GM23338 (cell line): Measurements from ENCODE around the gene MYLK. TPM values are rescaled to one million over a fixed set of nuclear protein-coding genes. Genes with fewer than 3 reads are reported as not detected.

ENCODE experiments used
- ATAC-seq: fragments of 200-7000 bp; cut with Tn5 transposase; 3 replicates; pipeline ENCODE4 v1.9.1; 2020
- DNase-seq: peaks from one replicate; pipeline ENCODE4 v3.0.0-alpha.2; 2015; ENCODE audit warnings: low spot score
- H2AFZ ChIP-seq: fragments of 200-600 bp; sonication (generic); 2 replicates; pipeline ENCODE4 v1.8.0; 2016; ENCODE audit warnings: antibody characterized with exemption, mild to moderate bottlenecking, moderate library complexity
- H3F3A ChIP-seq: fragments of 200-600 bp; sonication (generic); replicated peaks from 2 replicates; pipeline ENCODE4 v1.8.0; 2017; ENCODE audit warnings: antibody characterized with exemption, mixed run types, low read depth
- H3K27ac ChIP-seq: fragments of 200-600 bp; sonication (generic); 2 replicates; pipeline ENCODE4 v1.6.1; 2016; ENCODE audit warnings: low read depth
- H3K27me3 ChIP-seq: fragments of 200-600 bp; sonication (generic); 2 replicates; pipeline ENCODE4 v1.8.0; 2016; ENCODE audit warnings: mild to moderate bottlenecking, mixed run types, moderate library complexity; ENCODE audit not compliant: insufficient read depth
- H3K36me3 ChIP-seq: fragments of 200-600 bp; sonication (generic); 2 replicates; pipeline ENCODE4 v1.8.0; 2016; ENCODE audit warnings: mild to moderate bottlenecking; ENCODE audit not compliant: insufficient read depth
- H3K4me1 ChIP-seq: fragments of 200-600 bp; sonication (generic); 2 replicates; pipeline ENCODE4 v1.8.0; 2016; ENCODE audit warnings: mild to moderate bottlenecking, moderate library complexity; ENCODE audit not compliant: insufficient read depth
- H3K4me2 ChIP-seq: fragments of 200-600 bp; sonication (generic); 2 replicates; pipeline ENCODE4 v1.7.1; 2017; ENCODE audit warnings: mixed run types
- H3K4me3 ChIP-seq: fragments of 200-600 bp; sonication (generic); 2 replicates; pipeline ENCODE4 v1.6.1; 2016; ENCODE audit warnings: mixed run types
- H3K79me2 ChIP-seq: fragments of 200-600 bp; sonication (generic); replicated peaks from 2 replicates; pipeline ENCODE4 v1.8.0; 2017; ENCODE audit warnings: mild to moderate bottlenecking; ENCODE audit not compliant: insufficient read depth
- H3K9me2 ChIP-seq: fragments of 200-600 bp; sonication (generic); 2 replicates; pipeline ENCODE4 v1.8.0; 2017; ENCODE audit not compliant: insufficient read depth
- H4K20me1 ChIP-seq: fragments of 200-600 bp; sonication (generic); replicated peaks from 2 replicates; pipeline ENCODE4 v1.8.0; 2017; ENCODE audit warnings: mild to moderate bottlenecking; ENCODE audit not compliant: insufficient read depth
- H3K27ac Mint-ChIP-seq: 2 replicates; pipeline ENCODE4 v1.8.0; 2020; ENCODE audit warnings: inconsistent platforms, mild to moderate bottlenecking, moderate library complexity, mixed read lengths
- H3K27me3 Mint-ChIP-seq: 3 replicates; pipeline ENCODE4 v1.8.0; 2022; ENCODE audit warnings: low read depth, mild to moderate bottlenecking, moderate library complexity, mixed read lengths, inconsistent platforms; ENCODE audit not compliant: insufficient read depth, poor library complexity
- H3K36me3 Mint-ChIP-seq: 3 replicates; pipeline ENCODE4 v1.8.0; 2021; ENCODE audit warnings: low read depth, mild to moderate bottlenecking, inconsistent platforms, moderate library complexity, mixed read lengths
- H3K4me1 Mint-ChIP-seq: 3 replicates; pipeline ENCODE4 v1.8.0; 2020; ENCODE audit warnings: mild to moderate bottlenecking, inconsistent platforms, mixed read lengths
- H3K4me3 Mint-ChIP-seq: 3 replicates; pipeline ENCODE4 v1.8.0; 2021; ENCODE audit warnings: moderate library complexity, mild to moderate bottlenecking, inconsistent platforms, mixed read lengths
- H3K9me3 Mint-ChIP-seq: 3 replicates; pipeline ENCODE4 v1.8.0; 2020; ENCODE audit warnings: moderate library complexity, mild to moderate bottlenecking, inconsistent platforms, mixed read lengths
- CREB1 ChIP-seq: fragments of 250-450 bp; sonication (Bioruptor Pico); IDR thresholded peaks from 2 replicates; pipeline ENCODE4 v1.5.0; 2020; ENCODE audit warnings: low read depth, mild to moderate bottlenecking, moderate library complexity
- EZH2 ChIP-seq: fragments of 200-600 bp; sonication (generic); IDR thresholded peaks from one replicate; pipeline ENCODE4 v1.8.0; 2017; ENCODE audit warnings: antibody characterized with exemption, mild to moderate bottlenecking, low read depth; ENCODE audit not compliant: unreplicated experiment
- EZH2phosphoT487 ChIP-seq: fragments of 200-600 bp; sonication (generic); IDR thresholded peaks from one replicate; pipeline ENCODE4 v1.8.1; 2018; ENCODE audit warnings: antibody characterized with exemption; ENCODE audit not compliant: unreplicated experiment
- JUNB ChIP-seq: IDR thresholded peaks from one replicate; pipeline ENCODE4 v1.6.1; 2016; ENCODE audit warnings: antibody characterized with exemption; ENCODE audit not compliant: unreplicated experiment
- NANOG ChIP-seq: IDR thresholded peaks from 2 replicates; pipeline ENCODE4 v1.6.1; 2016; ENCODE audit warnings: antibody characterized with exemption, borderline replicate concordance
- POLR2AphosphoS5 ChIP-seq: IDR thresholded peaks from 2 replicates; pipeline ENCODE4 v1.6.1; 2016; ENCODE audit warnings: antibody characterized with exemption, low read depth
- STAT1 ChIP-seq: IDR thresholded peaks from one replicate; pipeline ENCODE4 v1.6.1; 2016; ENCODE audit warnings: antibody characterized with exemption; ENCODE audit not compliant: unreplicated experiment
- ZNF114 ChIP-seq: fragments of 250-450 bp; sonication (Bioruptor Pico); IDR thresholded peaks from 2 replicates; pipeline ENCODE4 v1.5.0; 2020; ENCODE audit warnings: mild to moderate bottlenecking, moderate library complexity
- ZNF331 ChIP-seq: fragments of 250-450 bp; sonication (Bioruptor Pico); IDR thresholded peaks from 2 replicates; pipeline ENCODE4 v1.5.0; 2020; ENCODE audit warnings: low read depth, mild to moderate bottlenecking, moderate library complexity
- polyA plus RNA-seq: library from polyadenylated mRNA; unstranded; fragments of >200 nt; fragmentation: Nextera tagmentation; extraction: Ambion mirVana; gene quantifications from 2 replicates; pipeline ENCODE4 v1.2.1, GENCODE V29; 2016
- total RNA-seq: library from RNA; depleted of rRNA; stranded (reverse); fragments of >200 nt; shearing (Covaris generic); gene quantifications from 2 replicates; pipeline ENCODE4 v1.2.3, GENCODE V29; 2014
- TF ChIP-seq, protein P1 (sequence below), 2 experiments: fragments of 200-600 bp in 1 of 2; sonication (generic) in 1 of 2; conservative IDR thresholded peaks; 2 replicates each; pipeline versions ENCODE4 v1.5.1 to v1.6.1; 2016 to 2017; ENCODE audit warnings: antibody characterized with exemption in 2 of 2, low read depth in 2 of 2, mild to moderate bottlenecking in 2 of 2, moderate library complexity in 1 of 2
- TF ChIP-seq, protein P2 (sequence below): IDR thresholded peaks from 2 replicates; pipeline ENCODE4 v1.6.1; 2016; ENCODE audit warnings: antibody characterized with exemption
- TF ChIP-seq, protein P3 (sequence below): fragments of 250-450 bp; sonication (Bioruptor Pico); IDR thresholded peaks from 2 replicates; pipeline ENCODE4 v1.5.0; 2020; ENCODE audit warnings: mild to moderate bottlenecking, moderate library complexity
- TF ChIP-seq, protein P4 (sequence below): IDR thresholded peaks from one replicate; pipeline ENCODE4 v1.6.1; 2018; ENCODE audit warnings: antibody characterized with exemption; ENCODE audit not compliant: unreplicated experiment

The MYLK gene
- total and polyA plus RNA-seq, 2 experiments from 2014 or later = 11.5 to 17.9 TPM

DNA sequence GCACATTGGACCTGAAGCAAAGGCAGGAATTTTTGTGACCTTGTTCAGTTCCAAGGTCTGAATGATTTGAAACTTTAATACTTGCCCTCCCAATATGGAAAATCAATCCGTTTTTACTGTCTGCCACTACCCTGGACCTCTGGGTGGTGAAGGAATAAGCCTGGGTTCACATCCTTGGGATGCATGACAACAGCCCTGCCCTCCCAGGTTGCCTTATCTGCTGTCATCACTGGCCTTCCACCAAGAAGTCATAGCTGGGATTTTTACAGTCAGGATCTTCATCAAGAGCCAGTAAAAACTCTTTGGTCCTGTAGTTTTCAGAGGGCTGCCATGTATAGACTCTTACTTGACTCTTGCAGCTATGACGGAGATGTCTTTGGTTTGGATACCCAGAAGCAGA is 128.6 kb downstream of the MYLK start:
- H3K9me3 Mint-ChIP-seq = no peaks in the 10 kb centered on the region
- Histone ChIP-seq H2AFZ (no peak overlapping the region), H3F3A (no peaks in the 10 kb centered on the region), H3K4me3 (no peak overlapping the region), H3K27ac (no peak overlapping the region), H4K20me1 (no peaks in the 10 kb centered on the region), H3K27me3 (no peaks in the 10 kb centered on the region), H3K36me3 (no peaks in the 10 kb centered on the region), H3K4me2 (no peak overlapping the region), H3K9me2 (peaks cover 8% of the 10 kb centered on the region; the same call in 1 of the 2 replicates), H3K4me1 (peaks cover 6% of the 10 kb centered on the region), H3K79me2 (no peaks in the 10 kb centered on the region)
- DNase-seq = no peak
- no peak overlapping the region for H3K27ac Mint-ChIP-seq
- no peak overlapping the region for H3K4me3 Mint-ChIP-seq
- TF ChIP-seq NANOG (no peak), POLR2AphosphoS5 (no peak), JUNB (no peak), ZNF114 (CRISPR knock-in tag) (no peak), ZNF331 (no peak), EZH2phosphoT487 (no peak), CREB1 (no peak), EZH2 (no peak), STAT1 (no peak)
- TF ChIP-seq, protein P1, sequence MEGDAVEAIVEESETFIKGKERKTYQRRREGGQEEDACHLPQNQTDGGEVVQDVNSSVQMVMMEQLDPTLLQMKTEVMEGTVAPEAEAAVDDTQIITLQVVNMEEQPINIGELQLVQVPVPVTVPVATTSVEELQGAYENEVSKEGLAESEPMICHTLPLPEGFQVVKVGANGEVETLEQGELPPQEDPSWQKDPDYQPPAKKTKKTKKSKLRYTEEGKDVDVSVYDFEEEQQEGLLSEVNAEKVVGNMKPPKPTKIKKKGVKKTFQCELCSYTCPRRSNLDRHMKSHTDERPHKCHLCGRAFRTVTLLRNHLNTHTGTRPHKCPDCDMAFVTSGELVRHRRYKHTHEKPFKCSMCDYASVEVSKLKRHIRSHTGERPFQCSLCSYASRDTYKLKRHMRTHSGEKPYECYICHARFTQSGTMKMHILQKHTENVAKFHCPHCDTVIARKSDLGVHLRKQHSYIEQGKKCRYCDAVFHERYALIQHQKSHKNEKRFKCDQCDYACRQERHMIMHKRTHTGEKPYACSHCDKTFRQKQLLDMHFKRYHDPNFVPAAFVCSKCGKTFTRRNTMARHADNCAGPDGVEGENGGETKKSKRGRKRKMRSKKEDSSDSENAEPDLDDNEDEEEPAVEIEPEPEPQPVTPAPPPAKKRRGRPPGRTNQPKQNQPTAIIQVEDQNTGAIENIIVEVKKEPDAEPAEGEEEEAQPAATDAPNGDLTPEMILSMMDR (conservative IDR thresholded peaks at IDR 0.05; ENCODE audit: low read depth in 2 of 2) = no peak
- TF ChIP-seq, protein P2, sequence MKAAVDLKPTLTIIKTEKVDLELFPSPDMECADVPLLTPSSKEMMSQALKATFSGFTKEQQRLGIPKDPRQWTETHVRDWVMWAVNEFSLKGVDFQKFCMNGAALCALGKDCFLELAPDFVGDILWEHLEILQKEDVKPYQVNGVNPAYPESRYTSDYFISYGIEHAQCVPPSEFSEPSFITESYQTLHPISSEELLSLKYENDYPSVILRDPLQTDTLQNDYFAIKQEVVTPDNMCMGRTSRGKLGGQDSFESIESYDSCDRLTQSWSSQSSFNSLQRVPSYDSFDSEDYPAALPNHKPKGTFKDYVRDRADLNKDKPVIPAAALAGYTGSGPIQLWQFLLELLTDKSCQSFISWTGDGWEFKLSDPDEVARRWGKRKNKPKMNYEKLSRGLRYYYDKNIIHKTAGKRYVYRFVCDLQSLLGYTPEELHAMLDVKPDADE = no peak
- TF ChIP-seq, protein P3, sequence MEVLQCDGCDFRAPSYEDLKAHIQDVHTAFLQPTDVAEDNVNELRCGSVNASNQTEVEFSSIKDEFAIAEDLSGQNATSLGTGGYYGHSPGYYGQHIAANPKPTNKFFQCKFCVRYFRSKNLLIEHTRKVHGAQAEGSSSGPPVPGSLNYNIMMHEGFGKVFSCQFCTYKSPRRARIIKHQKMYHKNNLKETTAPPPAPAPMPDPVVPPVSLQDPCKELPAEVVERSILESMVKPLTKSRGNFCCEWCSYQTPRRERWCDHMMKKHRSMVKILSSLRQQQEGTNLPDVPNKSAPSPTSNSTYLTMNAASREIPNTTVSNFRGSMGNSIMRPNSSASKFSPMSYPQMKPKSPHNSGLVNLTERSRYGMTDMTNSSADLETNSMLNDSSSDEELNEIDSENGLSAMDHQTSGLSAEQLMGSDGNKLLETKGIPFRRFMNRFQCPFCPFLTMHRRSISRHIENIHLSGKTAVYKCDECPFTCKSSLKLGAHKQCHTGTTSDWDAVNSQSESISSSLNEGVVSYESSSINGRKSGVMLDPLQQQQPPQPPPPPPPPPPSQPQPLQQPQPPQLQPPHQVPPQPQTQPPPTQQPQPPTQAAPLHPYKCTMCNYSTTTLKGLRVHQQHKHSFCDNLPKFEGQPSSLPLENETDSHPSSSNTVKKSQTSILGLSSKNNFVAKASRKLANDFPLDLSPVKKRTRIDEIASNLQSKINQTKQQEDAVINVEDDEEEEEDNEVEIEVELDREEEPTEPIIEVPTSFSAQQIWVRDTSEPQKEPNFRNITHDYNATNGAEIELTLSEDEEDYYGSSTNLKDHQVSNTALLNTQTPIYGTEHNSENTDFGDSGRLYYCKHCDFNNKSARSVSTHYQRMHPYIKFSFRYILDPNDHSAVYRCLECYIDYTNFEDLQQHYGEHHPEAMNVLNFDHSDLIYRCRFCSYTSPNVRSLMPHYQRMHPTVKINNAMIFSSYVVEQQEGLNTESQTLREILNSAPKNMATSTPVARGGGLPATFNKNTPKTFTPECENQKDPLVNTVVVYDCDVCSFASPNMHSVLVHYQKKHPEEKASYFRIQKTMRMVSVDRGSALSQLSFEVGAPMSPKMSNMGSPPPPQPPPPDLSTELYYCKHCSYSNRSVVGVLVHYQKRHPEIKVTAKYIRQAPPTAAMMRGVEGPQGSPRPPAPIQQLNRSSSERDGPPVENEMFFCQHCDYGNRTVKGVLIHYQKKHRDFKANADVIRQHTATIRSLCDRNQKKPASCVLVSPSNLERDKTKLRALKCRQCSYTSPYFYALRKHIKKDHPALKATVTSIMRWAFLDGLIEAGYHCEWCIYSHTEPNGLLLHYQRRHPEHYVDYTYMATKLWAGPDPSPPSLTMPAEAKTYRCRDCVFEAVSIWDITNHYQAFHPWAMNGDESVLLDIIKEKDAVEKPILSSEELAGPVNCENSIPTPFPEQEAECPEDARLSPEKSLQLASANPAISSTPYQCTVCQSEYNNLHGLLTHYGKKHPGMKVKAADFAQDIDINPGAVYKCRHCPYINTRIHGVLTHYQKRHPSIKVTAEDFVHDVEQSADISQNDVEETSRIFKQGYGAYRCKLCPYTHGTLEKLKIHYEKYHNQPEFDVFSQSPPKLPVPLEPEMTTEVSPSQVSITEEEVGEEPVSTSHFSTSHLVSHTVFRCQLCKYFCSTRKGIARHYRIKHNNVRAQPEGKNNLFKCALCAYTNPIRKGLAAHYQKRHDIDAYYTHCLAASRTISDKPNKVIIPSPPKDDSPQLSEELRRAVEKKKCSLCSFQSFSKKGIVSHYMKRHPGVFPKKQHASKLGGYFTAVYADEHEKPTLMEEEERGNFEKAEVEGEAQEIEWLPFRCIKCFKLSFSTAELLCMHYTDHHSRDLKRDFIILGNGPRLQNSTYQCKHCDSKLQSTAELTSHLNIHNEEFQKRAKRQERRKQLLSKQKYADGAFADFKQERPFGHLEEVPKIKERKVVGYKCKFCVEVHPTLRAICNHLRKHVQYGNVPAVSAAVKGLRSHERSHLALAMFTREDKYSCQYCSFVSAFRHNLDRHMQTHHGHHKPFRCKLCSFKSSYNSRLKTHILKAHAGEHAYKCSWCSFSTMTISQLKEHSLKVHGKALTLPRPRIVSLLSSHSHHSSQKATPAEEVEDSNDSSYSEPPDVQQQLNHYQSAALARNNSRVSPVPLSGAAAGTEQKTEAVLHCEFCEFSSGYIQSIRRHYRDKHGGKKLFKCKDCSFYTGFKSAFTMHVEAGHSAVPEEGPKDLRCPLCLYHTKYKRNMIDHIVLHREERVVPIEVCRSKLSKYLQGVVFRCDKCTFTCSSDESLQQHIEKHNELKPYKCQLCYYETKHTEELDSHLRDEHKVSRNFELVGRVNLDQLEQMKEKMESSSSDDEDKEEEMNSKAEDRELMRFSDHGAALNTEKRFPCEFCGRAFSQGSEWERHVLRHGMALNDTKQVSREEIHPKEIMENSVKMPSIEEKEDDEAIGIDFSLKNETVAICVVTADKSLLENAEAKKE = no peak
- TF ChIP-seq, protein P4, sequence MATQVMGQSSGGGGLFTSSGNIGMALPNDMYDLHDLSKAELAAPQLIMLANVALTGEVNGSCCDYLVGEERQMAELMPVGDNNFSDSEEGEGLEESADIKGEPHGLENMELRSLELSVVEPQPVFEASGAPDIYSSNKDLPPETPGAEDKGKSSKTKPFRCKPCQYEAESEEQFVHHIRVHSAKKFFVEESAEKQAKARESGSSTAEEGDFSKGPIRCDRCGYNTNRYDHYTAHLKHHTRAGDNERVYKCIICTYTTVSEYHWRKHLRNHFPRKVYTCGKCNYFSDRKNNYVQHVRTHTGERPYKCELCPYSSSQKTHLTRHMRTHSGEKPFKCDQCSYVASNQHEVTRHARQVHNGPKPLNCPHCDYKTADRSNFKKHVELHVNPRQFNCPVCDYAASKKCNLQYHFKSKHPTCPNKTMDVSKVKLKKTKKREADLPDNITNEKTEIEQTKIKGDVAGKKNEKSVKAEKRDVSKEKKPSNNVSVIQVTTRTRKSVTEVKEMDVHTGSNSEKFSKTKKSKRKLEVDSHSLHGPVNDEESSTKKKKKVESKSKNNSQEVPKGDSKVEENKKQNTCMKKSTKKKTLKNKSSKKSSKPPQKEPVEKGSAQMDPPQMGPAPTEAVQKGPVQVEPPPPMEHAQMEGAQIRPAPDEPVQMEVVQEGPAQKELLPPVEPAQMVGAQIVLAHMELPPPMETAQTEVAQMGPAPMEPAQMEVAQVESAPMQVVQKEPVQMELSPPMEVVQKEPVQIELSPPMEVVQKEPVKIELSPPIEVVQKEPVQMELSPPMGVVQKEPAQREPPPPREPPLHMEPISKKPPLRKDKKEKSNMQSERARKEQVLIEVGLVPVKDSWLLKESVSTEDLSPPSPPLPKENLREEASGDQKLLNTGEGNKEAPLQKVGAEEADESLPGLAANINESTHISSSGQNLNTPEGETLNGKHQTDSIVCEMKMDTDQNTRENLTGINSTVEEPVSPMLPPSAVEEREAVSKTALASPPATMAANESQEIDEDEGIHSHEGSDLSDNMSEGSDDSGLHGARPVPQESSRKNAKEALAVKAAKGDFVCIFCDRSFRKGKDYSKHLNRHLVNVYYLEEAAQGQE = no peak
- H3K4me1 Mint-ChIP-seq = peaks cover 9% of the 10 kb centered on the region
- H3K27me3 Mint-ChIP-seq = peaks cover 5% of the 10 kb centered on the region
- peaks cover 5% of the 10 kb centered on the region; the same call in 2 of the 3 replicates for H3K36me3 Mint-ChIP-seq
- ATAC-seq = no peak
